22Rv1 (cell line): ENCODE results near the gene MBOAT7.

Source experiments
- H3K27ac ChIP-seq: fragments of 450-650 bp; 2 replicates; pipeline ENCODE4 v1.5.1; 2017
- ZFX ChIP-seq: fragments of 450-650 bp; IDR thresholded peaks from 2 replicates; pipeline ENCODE4 v1.6.1; 2017; ENCODE audit warnings: antibody characterized with exemption, borderline replicate concordance
- TF ChIP-seq, protein P1 (sequence below): fragments of 450-650 bp; IDR thresholded peaks from 2 replicates; pipeline ENCODE4 v1.5.1; 2017; ENCODE audit warnings: mild to moderate bottlenecking

The MBOAT7 gene

GRCh38 chr19:54158812-54159351 lies 30.5 kb downstream of the MBOAT7 start:
- H3K27ac ChIP-seq: peak overlapping the region; percentile 97
- TF ChIP-seq, protein P1, sequence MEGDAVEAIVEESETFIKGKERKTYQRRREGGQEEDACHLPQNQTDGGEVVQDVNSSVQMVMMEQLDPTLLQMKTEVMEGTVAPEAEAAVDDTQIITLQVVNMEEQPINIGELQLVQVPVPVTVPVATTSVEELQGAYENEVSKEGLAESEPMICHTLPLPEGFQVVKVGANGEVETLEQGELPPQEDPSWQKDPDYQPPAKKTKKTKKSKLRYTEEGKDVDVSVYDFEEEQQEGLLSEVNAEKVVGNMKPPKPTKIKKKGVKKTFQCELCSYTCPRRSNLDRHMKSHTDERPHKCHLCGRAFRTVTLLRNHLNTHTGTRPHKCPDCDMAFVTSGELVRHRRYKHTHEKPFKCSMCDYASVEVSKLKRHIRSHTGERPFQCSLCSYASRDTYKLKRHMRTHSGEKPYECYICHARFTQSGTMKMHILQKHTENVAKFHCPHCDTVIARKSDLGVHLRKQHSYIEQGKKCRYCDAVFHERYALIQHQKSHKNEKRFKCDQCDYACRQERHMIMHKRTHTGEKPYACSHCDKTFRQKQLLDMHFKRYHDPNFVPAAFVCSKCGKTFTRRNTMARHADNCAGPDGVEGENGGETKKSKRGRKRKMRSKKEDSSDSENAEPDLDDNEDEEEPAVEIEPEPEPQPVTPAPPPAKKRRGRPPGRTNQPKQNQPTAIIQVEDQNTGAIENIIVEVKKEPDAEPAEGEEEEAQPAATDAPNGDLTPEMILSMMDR: no peak
- TF ChIP-seq ZFX: no peak

- H3K27ac ChIP-seq: peak overlapping the region; percentile 33
Measured at GRCh38 chr19:54156953-54157352, 32.4 kb downstream of the MBOAT7 start.

GRCh38 chr19:54156490-54156889 lies 32.9 kb downstream of the MBOAT7 start:
- no peak for TF ChIP-seq ZFX
- TF ChIP-seq, protein P1: no peak
- peak overlapping the region; percentile 33 for H3K27ac ChIP-seq

More at GRCh38 chr19:54156953-54157352, 32.4 kb downstream of the MBOAT7 start:
- TF ChIP-seq, protein P1: no peak
- no peak for TF ChIP-seq ZFX

DNA sequence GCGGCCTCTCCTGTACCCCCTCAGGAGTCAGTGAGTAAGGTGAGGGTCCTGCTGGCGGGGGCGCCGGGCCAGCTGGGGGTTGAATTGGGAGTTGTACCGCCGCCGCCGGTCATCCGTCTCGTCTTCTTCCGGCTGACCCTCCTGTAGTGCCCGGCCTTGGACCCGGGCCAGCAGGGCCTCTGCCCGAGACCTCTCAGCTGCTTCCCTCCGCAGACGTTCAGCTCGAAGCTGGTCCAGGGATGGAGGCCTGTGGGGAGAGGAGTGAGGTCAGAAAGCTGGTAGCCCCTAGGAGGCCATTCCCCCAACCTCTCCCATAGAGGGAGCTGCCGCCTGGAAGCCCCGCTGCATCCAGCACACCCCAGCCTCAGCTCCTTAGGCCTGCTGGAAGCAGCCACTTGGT lies 33.7 kb downstream of the MBOAT7 start:
- no peak for TF ChIP-seq ZFX
- TF ChIP-seq, protein P1: no peak
- H3K27ac ChIP-seq: no peak overlapping the region

DNA sequence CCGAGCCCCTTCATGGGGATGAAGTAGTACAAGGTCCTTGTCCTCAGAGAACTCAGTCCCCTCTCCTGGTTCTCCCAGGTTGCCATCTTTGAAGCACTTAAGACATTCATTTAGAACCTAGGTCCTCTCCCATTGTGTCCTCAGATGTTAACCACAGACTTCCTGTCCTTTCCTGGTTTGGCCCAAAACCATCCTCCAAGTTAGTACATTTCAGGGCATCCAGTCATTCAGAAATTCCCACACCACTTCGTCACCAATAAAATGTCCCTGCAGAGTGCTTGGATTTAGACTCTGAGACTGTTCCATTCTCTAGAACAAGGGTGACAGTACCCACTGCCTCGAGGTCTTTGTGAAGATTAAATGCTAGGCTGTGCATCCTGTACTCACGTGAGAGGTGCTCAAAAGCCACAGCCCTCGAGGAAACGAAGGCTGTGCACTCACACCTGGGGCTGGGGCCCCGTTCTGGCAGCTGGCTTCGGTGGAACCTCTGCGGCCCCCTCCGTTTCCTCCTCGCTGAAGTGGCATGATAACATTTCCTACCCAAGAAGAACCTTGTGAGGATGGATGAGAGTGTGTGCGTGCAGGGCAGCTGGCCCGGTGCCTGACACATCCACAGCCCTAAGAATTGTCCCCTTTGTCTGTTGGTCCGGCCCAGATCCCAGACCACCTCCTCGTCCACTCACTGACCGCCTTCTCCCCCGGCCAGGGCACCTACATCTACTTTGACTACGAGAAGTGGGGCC lies 34.6 kb downstream of the MBOAT7 start:
- H3K27ac ChIP-seq: peak overlapping the region; percentile 31; the same call in 1 of the 2 replicates
- TF ChIP-seq, protein P1: no peak
- TF ChIP-seq ZFX: no peak

GRCh38 chr19:54153731-54154326 lies 35.6 kb downstream of the MBOAT7 start:
- no peak for TF ChIP-seq ZFX
- TF ChIP-seq, protein P1: no peak
- H3K27ac ChIP-seq: peak overlapping the region; percentile 31; the same call in 1 of the 2 replicates
